Embryonic facial prominence (tissue), 1 donor: ENCODE measurements around the gene LPO.

Experiments used
- DNase-seq: peaks from one replicate; pipeline ENCODE4 v3.0.0-alpha.2; 2016; ENCODE audit errors: extremely low spot score

The LPO gene

DNA sequence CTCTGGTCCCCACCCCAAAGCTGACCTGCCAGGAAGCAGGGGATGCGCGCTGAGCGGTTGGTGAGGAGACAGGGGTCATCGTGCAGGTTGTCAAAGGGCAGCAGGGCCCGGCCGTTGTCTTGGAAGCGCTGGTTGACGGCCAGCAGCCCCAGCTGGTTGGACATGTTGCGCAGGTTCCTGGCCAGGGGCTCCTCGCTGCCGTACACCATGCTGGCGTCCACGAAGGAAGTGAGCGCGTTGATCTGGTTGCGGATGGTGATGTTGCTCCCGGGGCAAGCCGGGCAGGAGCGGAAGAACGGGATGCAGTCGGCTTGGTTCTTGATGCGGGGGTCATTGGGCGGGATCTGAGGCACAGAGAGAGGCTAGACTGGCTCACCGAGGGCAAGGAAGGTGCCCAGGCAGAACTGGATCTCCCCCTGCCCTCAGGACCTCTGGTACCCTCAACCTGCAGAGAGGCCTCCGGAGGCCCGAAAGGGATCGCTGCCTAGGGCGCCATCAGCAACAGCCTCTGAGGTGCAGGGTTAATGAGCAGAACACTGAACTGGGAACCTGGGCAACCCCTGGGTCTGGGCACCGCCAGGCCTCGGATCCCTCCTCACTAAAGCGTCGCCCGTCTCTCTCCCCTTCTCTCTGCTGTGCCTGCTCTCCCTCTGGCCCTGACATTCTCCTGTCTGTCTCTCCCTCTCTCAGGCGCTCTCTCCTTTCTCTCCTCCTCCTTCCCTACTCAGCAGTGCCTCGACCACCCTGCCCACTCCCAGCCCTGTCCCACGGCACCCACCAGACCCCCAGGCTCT, 39.6 kb downstream of the LPO start:
- no peak for DNase-seq

DNA sequence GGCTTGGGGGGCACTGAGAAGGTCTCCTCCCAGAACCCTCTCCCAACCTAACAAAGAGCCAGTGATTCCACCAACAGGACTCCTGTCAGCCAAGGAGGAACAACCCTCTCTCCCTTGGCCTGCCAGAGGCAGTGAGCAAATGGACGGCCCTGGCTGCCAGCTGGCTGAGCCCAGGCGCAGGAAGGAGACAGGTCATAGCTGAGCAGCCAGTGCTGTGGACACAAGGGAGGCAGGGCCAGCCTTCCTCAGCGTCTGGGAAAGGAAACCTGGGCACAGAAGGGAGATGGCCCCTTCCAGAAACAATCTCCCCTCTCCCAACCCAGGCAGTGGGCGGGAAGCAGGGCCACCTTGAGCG, 40.3 kb downstream of the LPO start:
- DNase-seq = no peak

DNA sequence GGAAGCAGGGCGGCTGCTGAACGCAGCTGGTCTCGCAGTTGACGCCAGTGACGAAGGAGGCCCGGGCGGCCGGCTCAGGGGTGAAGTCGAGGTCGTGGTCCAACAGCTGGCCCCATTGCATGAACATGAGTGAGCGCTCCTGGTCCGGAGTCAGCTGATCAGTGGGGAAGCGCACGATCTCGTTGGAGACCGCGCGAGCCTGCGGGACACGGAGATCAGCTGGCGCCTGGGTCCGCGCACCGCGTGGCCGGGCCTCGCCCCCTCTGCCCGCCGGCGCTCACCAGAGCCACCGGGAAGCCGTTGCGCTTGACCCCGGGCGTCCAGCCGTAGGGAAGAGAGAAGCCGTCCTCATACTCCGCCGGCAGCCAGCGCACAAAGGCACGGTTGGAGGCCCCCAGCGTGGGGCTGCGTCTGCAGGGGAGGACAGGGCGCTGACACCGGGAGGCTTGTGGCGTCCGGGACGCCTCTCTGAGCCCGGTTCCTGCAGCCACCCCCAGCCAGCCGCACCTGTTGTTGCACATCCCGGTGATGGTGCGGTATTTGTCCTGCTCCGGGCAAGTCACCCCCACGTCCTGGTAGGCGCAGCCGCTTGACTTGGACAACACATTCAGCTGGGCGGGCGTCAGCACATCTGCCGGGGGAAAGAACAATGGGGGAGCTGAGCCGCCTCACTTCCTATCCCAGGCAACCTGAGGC, 40.8 kb downstream of the LPO start:
- DNase-seq = no peak

DNA sequence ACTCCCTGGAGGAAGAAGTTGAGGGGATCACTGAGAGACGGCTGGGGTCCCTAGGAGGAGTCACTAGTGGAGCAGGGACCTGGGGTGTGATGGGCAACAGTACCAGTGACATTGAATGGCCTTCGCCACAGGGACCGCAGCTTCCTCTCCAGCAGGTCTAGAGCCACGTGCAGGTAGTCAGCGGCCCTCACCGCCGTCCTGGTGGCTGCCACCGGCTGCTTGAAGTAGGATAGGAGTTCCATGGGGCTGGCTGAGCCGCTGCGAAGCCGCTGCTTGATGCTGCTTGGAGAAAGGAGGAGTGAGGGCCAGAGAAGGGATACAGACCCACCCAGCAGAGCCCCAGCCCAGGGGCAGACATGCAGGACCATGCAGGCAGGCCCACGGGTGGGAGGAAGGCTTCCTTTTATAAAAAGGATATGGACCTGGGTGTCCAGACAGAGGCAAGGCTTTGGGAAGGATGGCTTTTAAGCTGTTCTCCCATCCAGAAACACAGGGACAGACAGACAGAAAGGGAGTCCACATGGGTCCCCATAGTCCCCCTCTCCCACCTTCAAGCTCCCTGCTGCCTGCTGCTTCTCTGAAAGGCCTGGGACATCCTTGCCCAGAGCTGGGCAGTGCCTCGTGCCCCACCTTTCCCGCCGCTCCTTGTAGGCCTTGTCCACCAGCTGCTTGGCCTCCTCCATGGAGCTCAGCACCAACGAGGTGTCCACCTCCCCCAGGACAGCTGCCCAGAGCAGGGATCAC, 41.5 kb downstream of the LPO start:
- DNase-seq = no peak

DNA sequence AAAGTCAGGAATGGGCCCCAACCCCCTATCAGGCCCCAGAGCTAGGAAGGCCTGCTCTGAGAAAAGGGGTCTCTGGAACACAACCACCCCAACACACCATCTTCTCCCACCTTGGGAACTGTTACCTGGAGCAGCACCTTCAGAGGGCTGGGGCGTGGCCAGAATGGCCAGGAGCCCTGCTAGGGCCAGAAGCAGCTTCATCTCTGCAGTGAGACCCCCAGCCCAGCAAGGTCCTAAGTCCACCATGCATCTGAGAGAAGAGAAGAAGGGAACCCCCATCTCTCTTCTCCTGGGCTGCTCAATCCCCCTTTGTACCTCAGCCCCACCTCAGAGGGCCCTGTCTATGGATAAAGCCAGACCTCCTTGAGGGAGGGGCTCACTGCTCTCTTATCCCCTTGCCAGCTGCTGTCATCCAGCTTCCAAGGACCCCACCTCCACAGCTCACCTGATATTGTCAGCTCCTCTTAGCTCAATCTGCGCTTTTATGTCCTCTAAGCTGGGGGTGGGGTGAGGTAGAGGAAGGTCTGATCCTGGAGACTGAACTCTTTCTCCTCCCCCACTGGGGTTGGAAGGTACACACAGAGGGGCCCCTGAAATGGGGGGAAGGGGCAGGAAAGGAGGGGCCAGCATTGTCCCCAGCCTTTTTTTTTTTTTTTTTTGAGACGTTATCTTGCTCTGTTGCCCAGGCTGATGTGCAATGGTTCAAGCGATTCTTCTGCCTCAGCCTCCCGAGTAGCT, 42.3 kb downstream of the LPO start, which contains the start of gene MPO:
Gene MPO (minus strand): TSS at position 456 of the 738 bp plus-strand sequence. CDS start 177 bp downstream, at position 279.
- DNase-seq = no peak

DNA sequence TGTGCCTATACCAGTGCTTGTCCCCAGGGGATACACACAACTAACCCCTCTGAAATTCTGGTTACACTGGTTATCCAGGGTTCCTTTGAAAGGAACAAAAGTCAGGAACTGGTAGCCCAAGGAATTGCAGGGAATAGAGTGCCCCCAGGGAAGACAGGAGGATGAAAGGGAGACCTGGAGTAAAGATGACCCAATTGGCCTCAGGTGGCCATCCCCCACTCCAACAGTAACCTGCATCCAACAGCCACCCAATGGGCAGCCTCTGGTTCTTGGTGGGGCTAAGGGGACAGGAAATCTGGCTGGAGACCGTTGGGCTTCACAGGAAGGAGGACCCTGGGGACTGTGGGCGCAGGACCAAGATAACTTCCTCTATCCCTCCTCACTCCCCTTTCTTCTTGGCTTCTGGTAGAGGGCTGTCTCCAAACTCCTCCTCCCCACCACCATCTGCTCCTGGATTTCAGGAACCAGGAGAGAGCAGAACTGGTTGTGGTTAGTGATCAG, 43.2 kb downstream of the LPO start:
- no peak for DNase-seq

DNA sequence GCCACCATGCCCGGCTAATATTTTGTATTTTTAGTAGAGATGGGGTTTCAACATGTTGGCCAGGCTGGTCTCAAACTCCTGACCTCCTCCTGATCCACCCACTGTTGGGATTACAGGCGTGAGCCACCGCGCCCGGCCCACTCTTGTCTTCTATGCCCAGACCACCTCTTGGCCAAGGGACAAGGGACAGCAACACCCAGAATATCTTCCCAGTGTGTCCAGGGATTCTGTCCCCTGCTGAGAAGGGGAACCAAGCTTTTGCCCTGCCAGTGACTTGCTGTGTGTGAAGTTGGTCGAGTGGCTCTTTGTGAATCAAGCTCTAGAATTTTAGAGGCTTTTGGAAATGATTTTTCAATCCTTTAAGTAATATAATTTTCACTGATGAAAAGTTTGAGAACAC, 44.1 kb downstream of the LPO start:
- no peak for DNase-seq

DNA sequence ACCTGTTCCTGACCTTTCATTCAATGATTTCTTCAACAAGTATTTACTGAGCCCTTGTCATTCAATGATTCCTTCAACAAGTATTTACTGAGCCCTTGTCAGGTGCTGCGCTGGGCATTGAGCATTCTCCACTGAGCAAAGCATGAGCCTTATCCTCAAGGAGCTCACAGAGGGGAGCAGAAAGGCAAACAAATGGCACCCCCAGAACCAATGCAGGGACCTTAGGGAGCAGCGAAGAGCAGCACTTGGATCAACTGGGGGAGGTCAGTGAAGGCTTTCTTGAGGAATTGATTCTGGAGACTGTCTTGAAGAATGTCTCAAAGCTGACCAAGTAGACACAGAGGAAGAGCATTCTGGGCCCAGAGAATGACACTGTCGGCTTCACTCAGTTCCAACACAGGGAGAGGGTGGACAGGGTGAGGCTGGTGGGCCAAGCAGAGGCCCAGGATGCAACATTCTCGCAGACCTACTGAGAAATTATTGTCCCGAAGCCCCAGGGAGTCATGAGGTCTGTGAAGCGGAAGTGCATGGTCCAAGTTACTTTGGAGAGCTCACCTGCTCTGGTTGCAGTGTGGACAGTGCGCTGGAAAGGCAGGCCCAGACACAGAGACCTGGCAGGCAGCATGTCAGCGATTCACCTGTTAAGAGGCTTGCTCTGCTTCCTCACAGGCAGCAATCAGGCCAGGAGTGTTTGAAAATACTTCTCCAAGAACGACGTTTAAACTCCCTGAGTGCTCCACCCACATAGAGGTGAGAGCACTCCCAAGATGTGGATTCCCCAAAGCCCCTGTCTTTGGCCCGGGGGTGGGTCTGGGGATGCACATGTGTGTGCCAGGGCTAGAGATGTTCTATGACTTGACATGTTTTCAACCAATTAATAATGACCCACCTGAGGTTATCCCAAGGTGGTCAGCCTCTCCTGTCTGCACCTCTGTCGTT, 45.6 kb downstream of the LPO start:
- DNase-seq = no peak

DNA sequence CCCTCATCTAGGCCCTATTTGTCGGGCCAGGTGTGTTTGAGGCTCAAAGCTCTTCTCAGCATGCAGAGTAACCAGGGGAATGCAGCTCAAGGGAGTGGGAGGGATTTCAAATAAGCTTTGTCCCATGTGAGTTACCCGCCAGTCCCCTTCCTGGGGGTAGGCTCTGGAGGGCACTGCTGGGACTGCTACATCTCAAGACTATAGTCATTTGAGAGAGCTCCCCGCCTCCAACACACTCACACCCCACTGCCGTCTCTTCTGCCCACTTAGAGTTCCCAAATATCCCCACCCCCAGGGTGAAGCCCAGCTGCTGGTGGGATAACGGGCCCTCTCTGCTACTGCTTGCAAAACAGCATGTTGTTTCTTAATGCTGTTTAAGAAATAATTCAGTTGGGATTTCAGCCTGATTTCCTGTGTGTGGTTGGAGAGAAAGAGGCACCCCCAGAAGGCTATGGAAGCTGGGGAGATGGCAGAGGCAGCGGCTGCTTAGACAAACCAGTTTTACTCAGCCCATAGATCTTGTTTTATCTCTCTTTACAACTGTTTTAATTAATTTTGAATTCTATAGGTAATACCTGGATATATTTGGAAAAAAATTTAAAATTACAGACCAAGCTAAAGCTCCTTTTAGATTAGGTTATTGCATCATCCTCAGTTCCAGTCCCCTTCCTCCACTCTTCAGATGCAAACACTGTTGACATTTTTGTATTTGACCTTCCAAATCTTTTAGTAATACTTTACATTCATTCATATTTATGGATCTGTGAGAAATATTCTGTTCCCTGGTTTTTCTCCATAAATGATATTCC, 46.4 kb downstream of the LPO start:
- no peak for DNase-seq

DNA sequence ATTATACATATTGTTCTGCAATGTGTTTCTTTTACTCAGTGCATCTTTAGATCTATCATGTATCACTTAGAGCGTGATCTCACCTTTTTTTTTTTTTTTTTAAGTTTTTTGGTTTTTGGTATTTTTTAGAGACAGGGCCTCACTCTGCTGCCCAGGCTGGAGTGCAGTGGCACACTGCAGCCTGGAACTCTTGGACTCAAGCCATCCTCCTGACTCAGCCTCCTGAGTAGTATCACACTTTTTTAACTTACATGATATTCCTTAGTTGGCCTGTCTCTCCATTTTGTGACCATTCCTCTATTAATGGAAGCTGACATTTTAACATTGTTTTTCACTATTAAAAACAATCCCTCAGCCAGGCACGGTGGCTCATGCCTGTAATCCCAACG, 47.0 kb downstream of the LPO start:
- DNase-seq = no peak

DNA sequence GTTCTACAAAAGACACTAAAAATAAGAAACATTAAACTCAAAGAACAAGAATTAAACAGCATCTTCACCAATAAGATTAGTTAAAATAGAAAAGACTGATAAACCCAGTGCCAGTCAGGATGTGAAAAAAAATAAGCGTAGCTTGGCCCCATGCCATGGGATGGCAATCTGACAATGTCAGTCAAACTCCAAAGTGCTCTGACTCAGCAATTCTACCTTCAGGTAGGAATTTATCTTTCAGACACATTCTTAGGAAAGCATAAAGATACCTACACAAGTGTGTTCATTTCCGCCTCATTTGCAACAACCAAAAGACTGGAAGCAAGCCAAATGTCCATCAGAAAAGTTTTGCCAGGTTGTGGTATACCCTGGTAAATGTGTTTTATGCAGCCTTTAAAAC, 51.5 kb downstream of the LPO start:
- no peak for DNase-seq

DNA sequence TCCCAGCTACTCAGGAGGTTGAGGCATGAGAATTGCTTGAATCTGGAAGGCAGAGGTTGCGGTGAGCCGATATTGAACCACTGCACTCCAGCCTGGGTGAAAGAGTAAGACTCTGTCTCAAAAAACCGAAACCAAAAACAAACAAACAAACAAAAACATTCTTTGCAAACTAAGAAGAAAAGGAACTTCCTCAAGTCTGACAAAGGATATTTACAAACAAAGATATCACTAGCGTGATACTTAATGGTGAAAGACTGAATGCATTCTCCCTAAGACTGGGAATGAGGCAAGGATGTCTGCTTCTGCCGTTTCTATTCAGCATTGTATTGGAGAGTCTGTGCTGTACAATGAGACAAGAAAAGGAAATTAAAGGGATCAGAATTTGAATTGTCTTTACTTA, 52.9 kb downstream of the LPO start:
- no peak for DNase-seq

DNA sequence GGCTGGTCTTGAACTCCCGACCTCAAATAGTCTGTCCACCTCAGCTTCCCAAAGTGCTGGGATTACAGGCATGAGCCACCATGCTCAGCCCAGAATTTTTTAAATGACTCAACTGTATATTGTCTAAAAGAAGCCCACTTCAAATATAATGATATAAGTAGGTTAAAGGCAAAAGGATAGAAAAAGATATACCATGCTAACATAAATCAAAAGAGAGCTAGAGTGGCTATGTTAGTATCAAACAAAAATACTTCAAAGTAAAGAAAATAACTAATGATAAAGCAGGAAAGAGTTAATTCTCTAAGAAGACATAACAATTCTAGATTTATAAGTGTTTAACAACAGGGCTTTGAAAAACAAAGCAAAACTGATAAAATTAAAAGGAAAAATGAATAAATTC, 55.6 kb downstream of the LPO start:
- no peak for DNase-seq

DNA sequence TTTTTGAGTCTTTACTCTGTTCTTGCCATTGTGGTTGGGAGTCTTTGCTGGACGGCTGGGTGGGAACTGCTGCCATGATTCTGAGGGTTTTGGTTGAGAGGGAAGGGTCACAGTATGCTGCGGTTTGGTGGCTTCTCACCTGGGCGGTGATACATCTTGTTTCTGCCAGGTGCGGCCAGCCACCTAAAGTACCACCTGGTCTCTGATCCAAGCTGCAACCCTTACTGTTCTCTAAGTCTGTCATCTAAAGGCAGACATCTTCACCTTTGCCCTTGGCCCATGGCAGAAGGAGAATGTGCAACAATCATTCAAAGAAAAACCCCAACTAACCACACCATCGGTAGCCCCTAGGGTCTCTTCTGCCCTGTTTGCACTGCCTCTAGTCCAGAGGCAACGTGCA, 62.0 kb downstream of the LPO start:
- no peak for DNase-seq

DNA sequence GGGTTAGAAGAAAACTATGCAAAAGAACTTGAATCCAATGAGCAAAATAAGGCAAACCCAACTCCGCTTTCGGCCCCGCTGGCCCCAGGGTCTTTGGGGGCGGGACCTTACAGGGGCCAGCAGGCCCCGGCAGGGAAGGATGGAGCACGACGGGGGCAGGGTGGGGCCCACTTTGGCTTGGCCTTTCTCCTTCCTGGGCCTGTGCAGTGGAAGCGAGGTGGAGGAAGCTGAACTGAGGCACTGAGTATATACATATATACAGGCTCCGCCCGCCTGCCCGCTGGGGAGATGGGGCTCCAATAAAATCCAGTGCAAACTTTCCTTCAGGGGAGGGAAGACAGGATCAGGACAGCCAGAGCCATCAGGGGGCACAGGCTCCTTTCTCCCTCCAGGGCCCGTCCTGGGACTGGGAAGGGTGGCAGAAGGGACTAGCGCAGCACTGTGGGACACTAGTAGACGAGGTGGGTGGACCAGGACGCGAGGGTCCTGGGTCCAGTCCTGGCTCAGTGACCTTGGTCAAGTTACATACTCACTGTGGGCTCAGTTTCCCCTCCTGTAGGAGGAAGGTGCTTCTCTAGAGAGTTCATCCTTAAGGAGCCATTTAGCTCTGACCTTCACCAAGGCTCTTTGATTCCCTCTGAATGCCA, 63.2 kb downstream of the LPO start:
- no peak for DNase-seq

DNA sequence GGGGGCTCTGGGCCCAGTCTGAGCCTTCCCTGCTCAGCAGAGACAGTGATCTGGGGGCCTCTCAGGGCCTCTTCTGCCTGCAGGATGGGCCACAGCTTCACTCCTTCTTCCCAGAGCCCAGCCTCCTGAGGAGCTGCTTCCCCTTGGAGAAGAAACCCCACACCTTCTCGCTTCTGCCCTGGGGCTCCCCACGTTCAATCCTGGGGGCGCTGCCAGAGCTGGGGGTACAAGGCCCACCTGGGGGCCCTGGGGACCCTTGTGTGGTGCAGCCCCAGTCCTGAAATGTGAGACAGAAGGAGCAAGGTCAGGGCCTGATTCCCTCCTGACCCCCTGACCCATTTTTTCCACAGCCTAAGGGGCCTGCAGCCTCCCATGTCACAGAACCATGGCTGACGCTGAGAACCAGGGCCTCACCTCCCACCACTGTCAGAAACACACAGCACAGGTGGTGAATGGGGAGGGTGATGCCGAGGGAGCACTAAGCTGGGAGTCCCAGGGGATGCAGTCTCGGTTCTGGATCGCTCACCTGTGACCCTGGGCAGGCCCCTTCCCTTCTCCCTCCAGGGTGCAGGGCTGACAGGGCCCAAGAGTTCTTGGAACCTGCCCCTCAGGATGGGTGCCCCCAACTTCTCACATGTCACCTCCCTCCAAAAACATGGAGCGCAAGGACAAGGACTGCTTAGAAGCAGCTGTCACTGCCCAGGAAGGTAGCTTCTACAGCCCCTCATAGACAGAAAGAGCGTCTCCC, 64.0 kb downstream of the LPO start:
- no peak for DNase-seq

DNA sequence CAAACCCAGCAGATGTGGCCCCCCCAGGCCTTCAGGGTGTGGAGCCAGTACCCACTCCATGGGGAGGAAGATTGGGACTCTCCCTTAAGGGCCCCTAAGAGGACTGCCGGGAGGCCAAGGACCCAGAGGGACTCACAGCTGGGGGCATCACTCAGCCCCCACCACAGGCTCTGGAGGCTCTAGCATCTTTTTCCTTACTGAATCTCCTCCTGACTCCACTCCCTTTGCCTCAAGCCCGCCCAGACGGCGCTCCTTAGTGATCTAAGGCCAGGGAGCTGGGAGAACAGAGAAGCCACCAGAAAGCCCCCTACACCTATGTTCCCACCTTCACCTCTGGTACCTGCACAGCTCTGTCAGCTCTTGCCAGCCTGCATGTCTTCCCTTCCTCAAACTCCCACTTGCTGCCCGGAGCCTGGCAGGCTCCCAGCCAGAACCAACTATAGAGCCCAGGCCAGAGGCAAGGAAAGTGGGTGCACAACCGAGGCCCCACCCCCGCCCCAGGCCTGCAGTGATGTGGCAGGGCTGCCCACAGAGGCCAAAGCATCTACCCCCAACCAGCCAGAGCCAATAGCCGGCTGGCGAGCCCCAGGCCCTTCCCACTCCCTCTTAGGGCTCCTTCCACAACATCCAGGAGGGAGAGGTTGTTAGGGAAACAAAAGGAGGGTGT, 64.7 kb downstream of the LPO start:
- DNase-seq = no peak
